Right renal cortex interstitium (tissue), 3 donors: ENCODE data around the gene GOLIM4. TPM values are rescaled to one million over a fixed set of nuclear protein-coding genes. Genes with fewer than 3 reads are reported as not detected.
"Not testable (repeated sequence)": the region's sequence is repeated elsewhere in the genome, so short reads cannot be mapped to it uniquely, and the experiment has no call there.

Source experiments
- DNase-seq, 3 donors: peaks; one replicate each; pipeline ENCODE4 v3.0.0-alpha.2; 2013; ENCODE audit warnings: low read depth in 3 of 3, low spot score in 2 of 3
- polyA plus RNA-seq, 3 donors: library from polyadenylated mRNA; unstranded; fragments of 120-200 nt; gene quantifications; one replicate each; pipeline ENCODE4 v1.2.1, GENCODE V29; 2013; ENCODE audit not compliant: insufficient read length in 3 of 3

GOLIM4 gene
- polyA plus RNA-seq, 3 donors = 117 to 130 (median 128) TPM

DNA sequence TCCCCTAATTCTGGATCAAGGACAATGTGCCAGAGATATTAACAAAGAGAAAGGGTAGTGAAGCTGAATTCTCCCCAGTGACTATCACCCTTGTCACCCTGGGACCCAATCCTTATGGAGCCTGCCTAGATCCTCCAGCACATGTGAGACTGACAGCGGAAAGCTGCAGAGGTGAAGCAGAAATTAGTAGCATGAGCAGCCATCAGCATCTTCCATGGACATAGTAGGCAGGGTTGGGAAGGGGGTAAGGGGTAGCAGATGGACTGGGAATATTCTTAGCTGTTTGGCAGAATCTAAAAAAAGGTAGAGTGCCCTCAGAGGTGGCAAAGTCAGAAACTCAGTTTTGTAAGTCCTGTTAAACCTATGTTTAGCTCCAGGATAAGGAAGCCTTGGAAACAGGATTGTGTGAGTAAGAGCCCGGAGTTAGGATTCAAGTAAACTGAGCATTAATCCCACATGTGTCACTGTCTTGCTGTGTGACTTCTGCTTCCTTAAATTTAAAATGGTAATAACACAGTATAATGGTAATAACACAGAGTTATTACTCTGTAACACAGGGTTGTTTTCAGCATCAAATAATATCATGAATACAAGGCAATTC lies 14.5 kb downstream of the GOLIM4 start:
- no peak for DNase-seq

DNA sequence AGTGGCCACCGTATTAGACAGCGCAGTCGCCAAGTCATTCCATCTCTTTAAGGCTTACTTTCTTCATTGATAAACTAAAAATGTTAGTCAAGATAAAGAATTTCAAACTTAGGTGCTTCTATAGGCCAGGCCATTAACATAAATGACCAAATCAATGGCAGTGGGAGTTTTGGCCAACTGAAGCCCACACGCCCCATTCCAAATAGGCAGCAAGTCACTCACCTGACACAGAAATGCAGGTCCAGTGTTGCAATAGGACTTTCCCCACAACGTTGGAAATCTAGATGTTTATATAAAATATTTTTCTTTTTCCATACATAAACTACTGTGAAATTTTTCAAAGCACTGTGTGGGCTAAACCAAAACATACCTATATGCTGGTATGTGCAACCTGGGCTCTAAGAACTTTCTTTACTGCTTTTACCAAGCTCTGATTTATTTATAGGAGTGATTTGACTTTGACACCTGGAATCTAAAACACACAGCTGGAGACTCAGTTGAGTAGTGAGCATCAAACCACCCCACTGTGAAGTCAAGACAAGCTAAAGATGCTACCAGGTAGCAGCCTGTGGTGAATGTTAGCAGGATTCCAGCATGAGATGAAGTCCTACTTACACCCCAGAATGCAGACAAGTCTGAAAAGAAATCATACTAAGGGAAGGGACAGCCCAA lies 15.1 kb downstream of the GOLIM4 start:
- DNase-seq = no peak

- DNase-seq = no peak
Observed at GRCh38 chr3:168080022-168080421, 15.7 kb downstream of the GOLIM4 start.

GRCh38 chr3:168077091-168077490 lies 18.6 kb downstream of the GOLIM4 start:
- DNase-seq = no peak

DNA sequence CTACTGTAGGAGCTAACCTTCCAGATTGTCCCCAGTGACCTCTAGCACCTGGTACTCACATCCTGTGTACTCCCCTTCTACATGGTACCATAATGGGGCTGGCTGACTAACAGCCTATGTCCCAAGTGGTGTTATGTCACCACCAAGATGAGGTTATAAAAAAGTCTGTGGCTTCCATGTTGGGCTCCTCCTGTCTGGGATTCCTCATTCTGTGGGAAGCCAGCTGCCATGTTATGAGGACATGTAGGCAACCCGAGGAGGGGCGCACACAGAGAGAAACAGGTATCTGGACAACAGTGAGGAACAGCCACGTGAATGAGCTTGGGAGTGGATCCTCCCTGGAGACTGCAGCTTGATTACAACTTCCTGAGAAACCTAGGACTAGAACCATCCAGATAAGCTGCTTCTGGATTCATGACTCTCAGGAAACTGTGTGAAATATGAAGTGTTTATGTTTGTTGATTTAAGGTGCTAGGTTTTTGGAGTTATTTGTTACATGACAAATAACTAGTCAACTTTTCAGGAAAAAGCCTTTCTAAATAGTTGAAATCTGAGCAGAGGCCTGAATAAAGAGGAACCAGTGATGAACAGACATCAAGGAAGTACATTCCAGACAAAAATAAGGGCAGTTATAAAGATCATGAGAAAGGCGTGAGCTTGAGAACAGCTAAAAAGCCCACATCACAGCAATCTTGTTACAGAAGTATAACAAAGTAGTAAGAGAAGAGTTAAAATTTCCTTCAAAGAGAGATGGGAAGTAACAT lies 21.7 kb downstream of the GOLIM4 start:
- no peak for DNase-seq

DNA sequence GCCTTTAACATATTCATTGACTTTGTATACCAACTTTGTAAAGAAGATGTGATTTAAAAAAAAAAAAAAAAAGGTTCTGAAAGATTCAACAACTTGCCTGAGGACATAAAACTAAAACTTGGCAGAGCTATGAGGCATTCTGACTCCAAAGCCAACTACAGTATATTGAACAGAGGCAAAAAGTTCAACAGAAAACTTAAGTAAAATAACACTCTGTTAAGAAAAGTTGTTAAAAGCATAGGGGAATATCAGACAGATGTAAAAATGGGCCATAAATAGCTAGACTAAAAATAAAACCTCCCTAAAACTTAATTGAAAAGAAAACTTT lies 23.4 kb downstream of the GOLIM4 start:
- DNase-seq = no peak

DNA sequence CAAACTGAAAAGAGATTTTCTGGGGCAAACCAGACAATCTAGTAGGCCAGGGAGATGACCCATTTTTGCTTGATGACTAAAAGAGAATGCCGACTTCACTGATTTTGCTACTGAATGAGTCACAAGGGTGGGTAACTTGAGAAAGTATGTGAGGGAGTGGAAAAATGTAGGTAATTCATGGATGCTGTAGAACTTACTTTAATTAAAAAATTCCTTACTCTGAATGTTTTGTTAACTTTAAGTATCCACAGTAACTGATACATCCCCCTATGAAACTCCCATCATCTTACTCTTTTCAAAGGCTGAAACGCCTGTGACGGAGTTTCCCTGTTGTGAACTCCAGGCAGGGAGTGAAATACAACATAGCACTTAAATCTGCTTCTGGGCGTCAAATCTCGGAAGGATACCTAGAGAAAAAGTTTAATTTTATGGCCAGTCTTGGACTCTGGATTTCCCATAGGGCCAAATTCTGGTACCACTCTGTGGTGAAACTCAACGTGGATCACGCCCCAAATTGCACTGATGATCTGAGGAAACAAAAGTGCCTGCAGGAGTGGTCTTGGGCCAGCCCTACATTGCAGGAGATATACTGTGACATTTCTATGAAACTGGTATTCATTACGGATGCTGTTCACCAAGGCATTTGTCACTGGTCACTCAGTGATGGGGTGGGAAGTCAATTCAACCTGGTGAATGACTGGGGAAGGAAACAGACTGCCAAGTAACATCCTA lies 24.0 kb downstream of the GOLIM4 start:
- DNase-seq = peak in 2 of 3 donors; percentile 45 to 67

DNA sequence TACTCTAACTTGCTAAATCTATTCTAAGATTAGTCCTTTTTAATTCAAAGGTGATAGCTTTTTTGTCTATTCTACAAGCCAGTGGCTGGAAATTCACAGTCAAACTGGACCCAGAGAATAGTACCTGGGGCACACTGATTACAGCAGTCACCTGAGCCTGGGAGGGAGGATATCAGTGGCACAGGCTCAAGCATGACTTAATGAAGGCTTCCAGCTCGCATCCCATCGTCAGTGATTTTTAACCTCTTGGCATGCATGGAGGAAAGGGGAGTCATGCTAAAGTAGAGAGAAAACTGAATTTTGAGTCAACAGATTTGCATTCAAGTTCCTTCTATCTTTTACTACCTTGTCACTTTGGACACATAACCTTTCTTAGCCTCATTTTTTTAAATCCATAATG lies 24.8 kb downstream of the GOLIM4 start:
- DNase-seq = no peak

DNA sequence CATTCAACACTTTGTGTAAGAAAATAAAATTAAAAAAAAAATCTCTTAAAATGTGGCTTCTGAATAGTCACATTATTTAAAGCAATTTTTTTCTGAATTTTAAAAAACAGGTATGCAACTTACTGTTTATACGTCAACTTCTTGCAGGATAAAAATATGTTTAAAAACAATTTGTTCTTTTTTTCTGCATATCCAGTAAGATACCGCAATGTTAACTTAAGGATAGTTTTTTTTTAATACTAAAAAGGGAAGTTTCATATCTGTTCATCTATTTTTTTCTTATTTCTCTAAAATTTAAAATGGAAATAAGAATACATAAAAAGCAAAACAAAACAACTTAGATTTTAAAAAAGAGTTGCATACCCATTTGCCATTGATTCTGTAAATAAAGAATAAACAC lies 27.4 kb downstream of the GOLIM4 start:
- DNase-seq = no peak

DNA sequence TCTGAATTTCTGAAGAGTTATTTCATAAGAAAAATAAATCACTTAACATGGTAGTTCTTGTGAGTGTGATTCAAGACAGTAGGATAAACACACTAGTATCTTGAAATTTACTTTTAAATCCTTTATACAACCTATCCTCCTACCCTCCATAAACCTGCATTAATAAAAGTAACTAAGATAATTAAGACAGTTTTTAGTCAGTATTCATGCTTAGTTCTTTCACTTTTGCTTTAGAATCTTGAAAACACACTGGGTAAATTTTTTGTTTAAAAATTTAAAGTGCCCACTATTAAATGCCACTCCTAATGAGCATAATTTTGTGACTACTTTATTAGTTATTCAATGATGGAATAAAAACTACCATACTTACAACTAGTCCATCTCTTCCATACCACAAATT lies 28.8 kb downstream of the GOLIM4 start:
- DNase-seq = no peak

DNA sequence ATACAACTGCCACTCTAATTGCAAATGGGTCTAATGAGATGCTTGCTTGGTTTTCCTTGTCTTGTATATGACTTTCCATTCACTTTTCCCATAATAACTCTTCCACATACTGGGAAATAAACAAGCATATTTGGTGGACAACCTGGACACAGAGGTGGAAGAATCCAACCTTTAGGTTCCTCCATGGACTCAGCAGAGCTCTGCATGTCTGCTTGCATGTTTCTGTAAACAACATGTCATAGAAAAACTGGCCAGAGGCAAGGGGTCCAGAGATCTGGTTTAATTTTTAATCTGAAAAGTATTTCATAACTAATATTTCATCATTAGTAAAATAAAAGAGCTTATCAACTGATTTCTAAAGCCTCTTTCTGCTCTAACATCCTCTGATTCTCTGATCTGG lies 30.2 kb downstream of the GOLIM4 start:
- no peak for DNase-seq

- DNase-seq = no peak
Observed at GRCh38 chr3:168063122-168063521, 32.6 kb downstream of the GOLIM4 start.

- no peak for DNase-seq
Observed at GRCh38 chr3:168062679-168063078, 33.0 kb downstream of the GOLIM4 start.

DNA sequence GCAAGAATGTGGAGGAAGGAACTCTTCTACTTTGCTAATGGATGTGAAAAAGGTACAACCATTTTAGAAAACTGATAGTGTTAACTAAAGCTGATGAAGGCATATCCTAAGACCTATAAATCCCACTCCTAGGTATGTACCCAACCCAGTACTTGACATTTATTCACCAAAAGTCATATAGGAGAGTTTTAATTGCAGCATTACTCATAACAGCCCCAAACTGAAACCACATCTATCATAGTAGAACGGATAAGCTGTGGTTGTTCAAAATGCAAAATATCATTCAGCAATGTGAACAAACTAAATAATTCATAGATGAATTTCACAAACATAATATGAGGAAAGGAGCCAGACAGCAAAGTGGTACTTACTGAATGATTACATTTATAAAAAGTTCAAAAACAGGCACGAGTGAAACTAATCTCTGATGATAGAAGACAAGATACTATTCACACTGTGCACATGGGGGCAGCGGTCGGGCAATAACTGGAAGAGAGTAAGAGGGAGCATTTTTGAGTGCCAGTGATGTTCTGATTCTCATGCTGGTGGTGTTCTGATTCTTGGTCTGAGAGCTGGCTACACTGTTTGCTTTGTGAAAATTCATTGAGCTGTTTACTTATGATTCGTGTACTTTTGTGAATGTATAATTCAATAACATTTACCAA lies 34.3 kb downstream of the GOLIM4 start:
- no peak for DNase-seq

GRCh38 chr3:168060317-168060716 lies 35.4 kb downstream of the GOLIM4 start:
- no peak for DNase-seq

DNA sequence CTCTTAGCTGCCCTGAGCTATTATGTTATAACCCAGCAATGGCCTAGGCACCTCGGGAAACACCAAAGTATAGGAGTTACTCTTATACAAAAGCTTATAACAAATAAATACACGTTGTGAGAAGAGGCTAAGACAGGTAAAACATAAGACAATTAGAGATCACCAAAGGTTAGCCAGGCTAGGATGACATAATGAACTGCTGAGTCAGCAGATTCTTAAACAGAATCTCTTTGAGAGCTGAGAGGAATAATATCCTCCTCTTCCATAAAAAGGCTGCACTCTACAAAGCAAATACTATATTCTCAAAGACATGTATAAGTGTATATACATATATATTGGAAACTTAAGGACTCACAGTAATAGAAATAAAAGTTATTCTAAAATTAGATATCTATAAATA lies 37.2 kb downstream of the GOLIM4 start:
- no peak for DNase-seq

GRCh38 chr3:168056398-168057230 lies 39.1 kb downstream of the GOLIM4 start:
- DNase-seq = not testable (repeated sequence)

GRCh38 chr3:168054447-168054846 lies 41.3 kb downstream of the GOLIM4 start:
- no peak for DNase-seq

- DNase-seq = no peak
Observed at GRCh38 chr3:168053115-168053514, 42.6 kb downstream of the GOLIM4 start.

GRCh38 chr3:168052515-168052914 lies 43.2 kb downstream of the GOLIM4 start:
- DNase-seq = no peak
